HG03039 (cell line): Measurements from ENCODE around the gene RPL23.
A peak's percentile ranks its signal among the peaks of the same experiment; 100 is the strongest.

Experiments used
- ATAC-seq: cut with Tn5 transposase; IDR thresholded peaks from one replicate; pipeline ENCODE4 v1.9.1; 2021; ENCODE audit warnings: mild to moderate bottlenecking, moderate library complexity; ENCODE audit not compliant: unreplicated experiment

The RPL23 gene

DNA sequence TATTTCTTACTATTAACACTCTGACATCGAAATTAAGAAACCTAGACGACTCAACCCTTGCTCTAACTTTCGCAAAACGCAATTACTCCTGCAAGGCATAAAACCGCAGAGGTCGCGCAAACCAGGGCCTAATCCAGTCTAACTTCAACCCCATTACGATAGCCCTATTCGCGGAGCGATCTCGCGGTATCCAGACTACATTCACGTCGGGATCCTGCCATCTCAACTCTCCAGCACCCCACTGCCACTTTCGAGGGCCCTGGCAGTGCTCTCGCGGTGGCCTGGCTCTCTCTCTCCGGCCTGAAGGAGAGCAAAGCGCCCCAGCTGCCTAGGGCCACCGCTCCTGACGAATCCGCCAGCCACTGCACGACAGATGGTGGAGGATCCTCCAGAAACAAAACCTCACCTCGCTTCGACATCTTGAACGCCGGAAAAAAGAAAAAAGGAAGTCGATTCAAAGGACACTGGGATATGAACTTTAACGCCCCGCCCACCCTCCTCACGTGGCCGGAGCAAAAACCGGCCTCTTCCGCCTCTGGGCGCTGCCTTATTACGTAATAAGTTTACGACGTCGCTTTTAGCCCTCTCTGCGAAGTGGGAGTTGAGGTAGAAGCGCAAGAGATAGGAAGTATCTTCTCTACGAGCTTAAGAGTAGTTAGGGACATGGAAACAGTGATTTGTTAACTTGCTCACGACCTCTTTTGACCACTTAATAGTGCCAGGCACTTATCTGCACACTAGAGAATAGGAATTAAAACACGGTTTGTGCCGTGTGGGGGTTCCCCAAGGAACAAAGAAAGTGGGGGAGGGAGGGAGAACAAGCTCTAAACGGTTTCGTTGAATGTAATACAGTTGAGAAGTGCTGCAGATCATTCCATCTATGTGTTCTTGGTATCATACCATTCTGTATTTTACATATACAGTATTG, at the start of gene RPL23:
RPL23 (minus strand) TSS at position 430 of the 928 bp plus-strand sequence; CDS start at position 419, 11 bp downstream.
- ATAC-seq, result peak; percentile 60

- ATAC-seq, result no peak
Measured at GRCh38 chr17:38900978-38901656, 47.6 kb upstream of the RPL23 start.

DNA sequence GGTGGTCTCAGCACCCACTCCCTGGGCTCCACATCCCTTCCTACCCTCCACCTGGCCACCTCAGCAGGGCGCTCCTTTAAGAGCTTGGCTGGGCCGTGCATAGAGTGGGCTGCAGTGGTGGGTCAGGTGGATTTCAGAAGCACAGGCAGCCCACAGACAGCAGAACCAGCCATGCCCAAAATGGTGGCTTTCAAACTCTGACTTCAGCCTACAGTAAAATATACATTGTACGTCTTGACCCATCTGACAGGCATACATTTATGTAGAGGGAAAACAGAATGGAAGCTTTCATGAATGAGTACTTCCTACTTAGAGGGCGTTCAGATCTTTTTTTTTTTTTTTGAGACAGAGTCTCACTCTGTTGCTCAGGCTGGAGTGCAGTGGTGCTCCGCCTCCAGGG, 45.9 kb upstream of the RPL23 start:
- ATAC-seq, result no peak

GRCh38 chr17:38898812-38899348, 45.4 kb upstream of the RPL23 start:
- ATAC-seq, result no peak

- ATAC-seq, result no peak
Measured at GRCh38 chr17:38898291-38898679, 44.8 kb upstream of the RPL23 start.

GRCh38 chr17:38897671-38898290, 44.3 kb upstream of the RPL23 start:
- ATAC-seq, result no peak

- no peak for ATAC-seq
Measured at GRCh38 chr17:38897176-38897575, 43.7 kb upstream of the RPL23 start.

GRCh38 chr17:38896346-38896954, 42.9 kb upstream of the RPL23 start:
- no peak for ATAC-seq

- no peak for ATAC-seq
Measured at GRCh38 chr17:38894276-38894675, 40.8 kb upstream of the RPL23 start.

- ATAC-seq, result no peak
Measured at GRCh38 chr17:38893607-38894006, 40.1 kb upstream of the RPL23 start.

GRCh38 chr17:38893113-38893512, 39.6 kb upstream of the RPL23 start:
- no peak for ATAC-seq

DNA sequence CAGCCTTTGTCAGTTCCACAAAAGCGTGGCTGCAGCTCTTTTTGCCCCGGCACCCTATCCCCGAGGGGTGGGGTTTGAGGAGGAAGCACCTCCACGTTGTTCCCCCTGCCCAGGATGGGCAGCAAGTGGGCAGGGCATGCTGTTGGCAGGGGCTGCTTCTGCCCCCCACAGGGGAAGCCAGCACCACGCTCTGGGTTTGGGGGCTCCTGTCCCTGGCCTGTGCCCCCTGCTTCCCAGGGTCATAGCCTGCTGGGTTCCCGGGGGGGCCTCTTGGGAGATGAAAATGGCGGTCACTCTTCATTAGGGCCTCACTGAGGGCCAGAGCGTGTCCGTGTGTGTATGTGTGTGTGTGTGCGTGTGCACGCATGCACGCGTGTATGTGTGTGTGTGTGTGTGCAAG, 39.1 kb upstream of the RPL23 start:
- ATAC-seq, result no peak

DNA sequence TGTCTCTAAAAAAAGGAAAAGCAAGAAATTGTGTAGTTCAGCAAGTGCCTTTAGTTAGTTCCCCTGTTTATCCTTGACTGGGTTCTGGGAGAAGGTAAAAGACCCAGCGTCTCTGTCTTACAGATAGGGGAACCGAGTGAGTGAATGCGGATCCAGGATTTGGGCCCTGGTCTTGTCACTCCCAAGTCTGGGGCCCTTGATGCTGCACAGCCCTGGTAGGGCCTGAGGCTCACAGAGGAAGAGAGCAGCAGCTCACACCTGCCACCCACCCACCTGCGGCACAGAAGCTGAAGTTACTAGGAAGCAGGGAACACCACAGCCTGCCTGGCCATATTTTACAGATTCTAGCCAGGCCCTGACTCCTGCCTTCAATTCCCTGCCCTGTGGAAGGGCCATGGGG, 38.6 kb upstream of the RPL23 start:
- no peak for ATAC-seq

DNA sequence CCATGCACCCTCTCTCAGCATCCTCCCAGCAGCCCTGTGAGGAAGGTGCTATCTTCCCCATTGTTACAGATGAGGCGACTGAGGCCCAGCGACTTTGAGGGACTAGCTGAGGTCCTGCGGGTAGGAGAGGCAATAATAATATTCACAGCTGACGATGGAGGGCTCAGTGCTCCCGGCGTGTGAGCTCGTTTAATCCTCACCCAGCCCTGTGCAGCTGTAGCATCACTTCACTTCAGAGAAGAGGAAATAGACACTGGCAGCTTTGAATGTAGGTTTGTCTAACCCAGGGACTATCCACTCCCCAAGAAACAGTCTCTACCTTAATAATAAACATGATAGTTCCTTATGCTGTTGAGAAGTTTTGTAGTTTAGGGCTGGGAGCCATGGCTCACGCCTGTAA, 37.9 kb upstream of the RPL23 start:
- no peak for ATAC-seq

DNA sequence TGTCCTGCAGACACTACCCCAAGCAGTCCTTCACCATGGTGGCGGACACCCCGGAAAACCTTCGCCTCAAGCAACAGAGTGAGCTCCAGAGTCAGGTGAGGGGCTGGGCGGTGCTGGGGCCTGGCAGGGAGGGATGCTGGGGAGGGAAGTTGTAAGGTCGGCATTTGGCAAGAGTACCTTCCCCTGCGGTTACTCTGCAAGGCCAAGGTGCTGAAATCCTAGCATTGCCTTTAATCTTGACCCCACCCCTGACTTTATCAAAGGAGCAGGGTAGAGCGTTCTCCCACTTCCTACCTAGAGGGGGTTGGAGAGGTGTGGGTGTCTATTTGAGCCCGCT, 36.9 kb upstream of the RPL23 start:
- no peak for ATAC-seq

DNA sequence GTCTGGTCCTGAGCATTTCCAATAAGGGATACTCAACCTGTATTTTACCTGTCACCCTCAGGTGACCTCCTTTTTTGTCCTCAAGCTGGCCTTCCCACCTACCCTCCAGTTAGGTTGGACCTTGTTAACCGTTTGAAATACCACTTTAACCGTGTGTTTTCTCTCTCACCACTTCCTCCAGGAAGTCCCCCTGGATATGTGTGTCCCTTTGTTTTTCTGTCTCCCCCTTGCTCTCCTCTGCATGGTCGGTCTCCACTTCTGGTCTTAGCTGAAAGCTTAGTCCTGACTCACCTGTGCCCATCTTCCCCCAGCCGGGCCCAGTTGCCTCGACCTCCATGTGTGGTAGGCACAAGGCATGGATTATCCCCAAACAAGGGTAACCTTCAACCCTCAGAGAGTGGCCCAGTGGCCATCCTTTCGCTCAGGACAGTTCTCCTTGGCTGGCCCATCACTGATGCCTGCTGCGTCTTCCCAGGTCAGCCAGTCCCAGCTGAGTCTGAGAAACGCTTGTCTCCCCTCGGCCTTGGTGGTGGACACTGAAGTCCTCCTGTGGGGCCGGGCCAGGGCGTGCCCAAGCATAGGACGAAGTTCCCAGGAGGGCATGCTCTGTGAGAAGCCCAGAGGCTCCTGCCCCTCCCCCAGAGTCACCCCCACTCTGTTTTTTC, 36.4 kb upstream of the RPL23 start:
- ATAC-seq, result no peak

- ATAC-seq, result no peak
Measured at GRCh38 chr17:38888842-38889241, 35.3 kb upstream of the RPL23 start.

GRCh38 chr17:38886643-38887010, 33.1 kb upstream of the RPL23 start:
- no peak for ATAC-seq

DNA sequence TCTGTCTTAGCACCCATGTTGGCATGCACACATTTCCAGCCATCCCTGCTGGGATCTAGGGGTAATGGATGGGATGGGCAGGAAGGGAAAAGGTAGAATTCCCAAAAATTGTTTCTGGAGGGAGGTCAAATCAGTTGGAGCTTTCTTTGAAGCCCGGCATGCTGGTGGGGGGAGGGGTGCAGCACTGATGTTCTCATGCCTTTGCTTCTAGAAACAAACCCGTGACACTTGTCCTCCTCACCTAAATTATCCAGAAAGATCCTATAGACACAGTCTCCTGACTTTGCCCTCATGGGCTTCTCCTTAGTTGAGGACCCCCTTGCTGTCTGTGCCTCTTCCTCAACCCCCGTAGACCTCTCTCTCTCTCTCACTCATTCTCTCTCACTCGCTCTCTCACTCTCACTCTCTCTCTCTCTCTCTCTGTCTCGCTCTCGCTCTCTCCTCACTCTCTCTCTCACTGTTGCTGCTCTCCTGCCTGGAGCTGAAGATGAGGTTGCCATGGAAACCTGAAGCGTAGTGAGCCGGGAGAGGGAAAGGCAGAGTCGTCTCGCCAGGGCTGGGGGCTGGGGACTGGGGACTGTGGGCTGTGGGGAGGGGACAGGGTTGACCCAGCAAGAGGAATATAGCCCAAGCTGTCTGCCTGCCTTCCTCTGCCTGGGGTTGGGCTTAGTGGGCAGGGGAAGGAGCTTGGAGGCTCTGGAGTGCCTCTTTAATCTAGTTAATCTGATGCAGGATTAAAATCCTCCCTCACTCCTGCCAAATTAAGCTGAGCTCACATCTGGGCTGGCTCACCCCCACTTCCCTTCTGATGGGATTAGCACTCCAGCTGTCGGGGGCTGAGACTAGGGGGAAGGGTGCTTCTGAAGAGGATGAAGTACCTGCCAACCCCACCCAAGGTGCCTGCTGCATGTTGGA, 32.5 kb upstream of the RPL23 start:
- no peak for ATAC-seq
